Measurements from ENCODE around the gene UBE4A.
"Not testable (repeated sequence)": the region's sequence is repeated elsewhere in the genome, so short reads cannot be mapped to it uniquely, and the experiment has no call there.

UBE4A gene

GRCh38 chr11:118401880-118402590, 42.6 kb downstream of the UBE4A start:
- no peak for DNase-seq

GRCh38 chr11:118402594-118402993, 43.2 kb downstream of the UBE4A start:
- DNase-seq: not testable (repeated sequence)

GRCh38 chr11:118406599-118407166, 47.3 kb downstream of the UBE4A start:
- DNase-seq: no peak

- no peak for DNase-seq
These were observed 50.8 kb downstream of the UBE4A start for GRCh38 chr11:118410055-118410745.

- no peak for DNase-seq
These were observed 52.1 kb downstream of the UBE4A start for GRCh38 chr11:118411530-118411929.

GRCh38 chr11:118412921-118413320, 53.5 kb downstream of the UBE4A start:
- DNase-seq: no peak

GRCh38 chr11:118415062-118415738, 55.8 kb downstream of the UBE4A start:
- DNase-seq: no peak

- DNase-seq: peak; percentile 47
These were observed 56.3 kb downstream of the UBE4A start for GRCh38 chr11:118415739-118416068.

GRCh38 chr11:118416900-118417299, 57.5 kb downstream of the UBE4A start:
- not testable (repeated sequence) for DNase-seq

- no peak for DNase-seq
These were observed 58.4 kb downstream of the UBE4A start for GRCh38 chr11:118417801-118418200.

GRCh38 chr11:118418766-118419165, 59.4 kb downstream of the UBE4A start:
- DNase-seq: no peak

GRCh38 chr11:118427707-118428106, 68.3 kb downstream of the UBE4A start:
- no peak for DNase-seq

GRCh38 chr11:118430956-118431355, 71.6 kb downstream of the UBE4A start:
- DNase-seq: no peak

- DNase-seq: no peak
These were observed 74.7 kb downstream of the UBE4A start for GRCh38 chr11:118434123-118434552.

- no peak for DNase-seq
These were observed 75.3 kb downstream of the UBE4A start for GRCh38 chr11:118434553-118435289.

- peak; percentile 44 for DNase-seq
These were observed 76.0 kb downstream of the UBE4A start for GRCh38 chr11:118435290-118435892.

- peak; percentile 95 for DNase-seq
These were observed 76.7 kb downstream of the UBE4A start, which contains the start of gene KMT2A for GRCh38 chr11:118435893-118436624. KMT2A (plus strand) TSS chr11:118436492; CDS start chr11:118436513, 21 bp downstream.

- no peak for DNase-seq
These were observed 77.3 kb downstream of the UBE4A start for GRCh38 chr11:118436639-118437207.

- DNase-seq: no peak
These were observed 78.1 kb downstream of the UBE4A start for GRCh38 chr11:118437208-118438125.

- no peak for DNase-seq
These were observed 79.0 kb downstream of the UBE4A start for GRCh38 chr11:118438314-118438931.
